ENCODE measurements around the gene HSD3B7. TPM values are rescaled to one million over a fixed set of nuclear protein-coding genes. Genes with fewer than 3 reads are reported as not detected.
"Not testable (repeated sequence)": the region's sequence is repeated elsewhere in the genome, so short reads cannot be mapped to it uniquely, and the experiment has no call there.

Gene HSD3B7
- 0.68 and 1.0 TPM in 2 replicates for total RNA-seq (2014; rRNA removed; shearing (Covaris generic))

- peak; percentile 51 for DNase-seq (ENCODE audit: low spot score)
Observed at GRCh38 chr16:30984669-30985400, at the start of gene HSD3B7. Gene HSD3B7 (plus strand): TSS chr16:30985207. CDS start chr16:30985659, 452 bp downstream.

DNA sequence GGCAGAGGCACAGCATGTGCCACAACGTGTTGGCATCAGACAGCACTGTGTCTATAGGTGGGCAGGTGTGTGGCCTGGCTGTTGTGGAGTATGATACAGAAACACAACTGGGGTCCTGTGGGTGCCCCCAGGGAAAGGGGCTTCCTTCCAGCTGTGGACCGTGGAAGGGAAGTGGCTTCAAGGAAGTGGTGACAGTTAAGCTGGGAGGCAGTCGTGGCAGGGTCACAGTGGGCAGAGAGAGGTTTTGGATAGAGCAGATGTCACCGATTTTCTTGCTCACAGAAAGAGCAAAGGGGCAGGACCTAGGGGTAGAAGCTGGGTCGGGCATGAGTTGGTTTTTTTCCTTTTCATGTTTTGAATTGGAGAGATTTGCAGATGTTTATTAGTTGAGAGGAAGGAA lies 47.3 kb upstream of the HSD3B7 start:
- no peak for DNase-seq (ENCODE audit: low spot score)

- DNase-seq (ENCODE audit: low spot score), result not testable (repeated sequence)
Observed at GRCh38 chr16:30939571-30939970, 45.4 kb upstream of the HSD3B7 start.

DNA sequence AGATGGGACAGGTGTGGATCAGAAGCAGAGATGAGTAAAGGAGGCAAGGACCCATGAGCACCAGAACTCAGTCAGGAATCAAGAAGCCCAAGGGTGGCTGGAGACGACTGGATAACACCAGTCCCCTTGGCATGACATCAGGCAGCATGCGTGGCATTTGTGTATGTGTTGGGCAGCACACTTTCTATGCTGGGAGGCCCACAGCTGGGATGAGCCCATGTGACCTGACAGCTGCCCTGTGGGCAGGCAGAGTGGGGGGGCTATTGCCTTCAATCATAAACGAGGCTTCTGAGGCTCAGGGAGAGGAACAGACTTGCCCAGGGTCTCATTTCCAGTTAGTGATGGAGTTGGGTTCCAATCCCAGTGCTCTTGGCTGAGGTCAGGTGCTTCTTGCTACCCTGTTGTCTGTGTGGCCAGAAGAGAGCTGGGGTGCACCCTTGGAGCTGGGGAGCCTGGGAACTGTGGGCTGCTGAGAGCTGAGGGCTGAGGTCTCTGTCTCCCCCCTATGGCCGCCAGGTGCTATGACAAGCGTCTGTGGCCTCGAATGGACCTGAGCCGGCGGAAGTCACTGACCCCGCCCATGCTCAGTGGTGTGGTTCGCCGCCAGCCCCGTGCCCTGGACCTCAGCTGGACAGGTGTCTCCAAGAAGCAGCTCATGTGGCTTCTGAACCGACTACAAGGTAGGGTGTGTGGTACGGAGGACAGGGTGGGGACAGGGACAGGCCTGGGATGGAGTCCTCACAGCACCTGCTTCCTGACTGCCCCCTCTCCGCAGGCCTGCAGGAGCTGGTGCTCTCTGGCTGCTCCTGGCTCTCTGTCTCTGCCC lies 43.2 kb upstream of the HSD3B7 start:
- DNase-seq (ENCODE audit: low spot score), result peak; percentile 70

DNA sequence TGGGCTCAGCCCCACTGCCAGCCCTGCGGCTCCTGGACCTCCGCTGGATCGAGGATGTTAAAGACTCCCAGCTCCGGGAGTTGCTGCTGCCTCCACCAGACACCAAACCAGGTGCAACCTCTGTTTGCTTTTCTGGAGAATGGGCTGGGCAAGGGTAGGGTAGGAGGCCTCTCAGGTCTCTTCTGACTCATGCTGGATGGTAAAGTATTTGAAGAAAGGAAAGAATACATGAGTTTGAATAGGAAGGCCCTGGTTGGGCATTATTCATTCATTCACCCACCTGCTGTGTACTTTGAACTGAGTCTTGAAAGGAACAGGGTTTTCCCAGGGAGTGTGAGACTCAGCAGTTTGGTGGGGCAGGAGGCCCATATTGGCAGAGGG lies 42.6 kb upstream of the HSD3B7 start:
- DNase-seq (ENCODE audit: low spot score), result no peak

DNA sequence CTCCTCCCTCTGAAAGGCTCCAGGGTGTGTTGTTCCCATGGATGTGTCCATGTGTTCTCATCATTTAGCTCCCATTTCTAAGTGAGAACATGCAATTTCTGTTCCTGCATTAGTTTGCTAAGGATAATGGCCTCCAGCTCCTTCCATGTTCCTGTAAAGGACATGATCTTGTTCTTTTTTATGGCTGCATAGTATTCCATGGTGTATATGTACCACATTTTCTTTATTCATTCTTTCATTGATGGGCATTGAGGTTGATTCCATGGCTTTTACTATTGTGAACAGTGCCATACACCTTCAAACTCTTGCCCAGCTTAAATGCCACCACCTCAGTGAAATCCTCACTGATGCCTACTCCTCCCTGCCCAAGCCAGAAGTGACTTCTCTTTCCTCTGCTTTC lies 40.7 kb upstream of the HSD3B7 start:
- DNase-seq (ENCODE audit: low spot score), result no peak

DNA sequence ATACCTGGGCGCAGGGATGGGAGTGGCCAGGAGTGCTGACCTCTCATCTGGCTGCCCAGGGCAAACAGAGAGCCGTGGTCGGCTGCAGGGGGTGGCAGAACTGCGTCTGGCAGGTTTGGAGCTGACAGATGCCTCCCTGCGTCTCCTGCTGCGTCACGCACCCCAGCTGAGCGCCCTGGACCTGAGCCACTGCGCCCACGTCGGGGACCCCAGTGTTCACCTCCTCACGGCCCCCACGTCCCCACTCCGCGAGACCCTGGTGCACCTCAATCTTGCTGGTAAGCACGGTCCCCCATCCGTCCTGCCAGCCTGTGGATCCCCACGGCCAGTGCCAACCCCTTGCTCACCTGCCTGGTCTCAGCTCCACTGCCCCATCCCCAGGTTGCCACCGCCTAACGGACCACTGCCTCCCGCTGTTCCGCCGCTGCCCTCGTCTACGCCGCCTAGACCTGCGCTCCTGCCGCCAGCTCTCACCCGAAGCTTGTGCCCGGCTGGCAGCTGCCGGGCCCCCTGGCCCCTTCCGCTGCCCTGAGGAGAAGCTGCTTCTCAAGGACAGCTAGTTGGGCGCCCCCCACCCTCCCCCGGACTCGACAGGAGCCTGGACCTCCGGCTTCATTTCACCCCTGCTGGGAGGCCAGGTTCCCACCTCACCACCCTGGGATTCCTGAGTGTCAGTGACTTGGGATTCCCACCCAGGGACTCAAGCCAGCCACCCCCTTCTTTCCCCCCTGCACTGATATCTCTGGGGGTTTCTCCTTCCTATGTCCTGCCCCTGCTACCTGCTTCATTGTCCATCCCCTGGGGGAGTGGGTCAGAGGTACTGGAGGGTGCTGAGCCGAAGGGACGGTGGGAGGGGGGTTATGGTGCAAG lies 38.1 kb upstream of the HSD3B7 start:
- no peak for DNase-seq (ENCODE audit: low spot score)

DNA sequence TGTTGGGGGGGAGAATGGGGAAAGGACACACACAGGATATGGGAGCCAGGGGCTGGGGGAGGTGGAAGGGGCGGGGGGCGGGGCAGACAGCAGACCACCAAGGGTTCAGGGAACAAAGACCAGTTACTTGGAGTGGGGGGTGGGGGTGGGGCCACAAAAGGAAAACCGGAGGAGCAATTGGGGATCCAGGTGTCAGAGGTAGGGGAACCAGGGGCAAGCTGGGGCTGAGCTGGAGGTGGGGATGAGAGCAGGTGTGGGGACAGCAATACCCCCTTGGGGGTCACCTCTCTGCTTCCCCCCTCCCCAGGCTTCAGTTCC lies 37.5 kb upstream of the HSD3B7 start:
- DNase-seq (ENCODE audit: low spot score), result no peak

DNA sequence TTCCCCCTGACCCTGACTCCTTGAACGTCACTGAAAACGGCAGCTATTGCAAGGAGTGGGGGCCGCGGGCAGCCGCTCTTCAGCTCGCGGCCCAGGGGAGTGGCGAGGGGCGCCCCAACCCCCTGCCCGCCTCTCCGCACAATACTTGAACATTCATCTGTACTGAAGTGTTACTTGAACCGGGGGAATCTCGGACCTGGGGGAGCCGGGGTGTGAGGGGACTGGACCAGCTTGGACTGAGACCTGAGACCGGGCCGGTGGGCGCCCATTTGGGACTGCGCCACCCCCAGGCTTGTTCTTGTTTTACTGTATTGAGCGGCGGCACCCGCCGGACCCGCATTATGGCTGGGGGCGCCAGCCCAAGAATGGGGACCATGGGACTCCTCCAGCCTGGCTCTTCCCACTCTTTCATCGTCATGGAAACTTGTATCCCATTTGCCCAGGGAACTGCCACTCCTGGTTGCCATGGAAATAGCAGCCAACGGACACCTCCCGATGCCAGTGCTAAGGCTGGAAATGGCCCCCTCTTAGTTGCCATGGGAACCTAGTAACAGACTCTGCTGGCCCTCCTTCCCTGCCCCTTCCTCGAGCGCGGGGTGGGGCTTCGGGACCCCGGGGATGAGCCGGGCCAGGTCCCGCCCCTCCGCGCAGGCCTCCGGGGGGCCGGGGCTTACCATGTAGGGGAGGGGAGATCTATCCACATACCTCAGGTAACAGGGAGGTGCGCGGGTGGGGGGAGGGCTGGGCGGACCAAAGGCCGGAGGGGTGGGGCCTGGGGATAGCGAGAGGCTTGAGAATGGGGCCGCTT lies 36.9 kb upstream of the HSD3B7 start:
- peak; percentile 91 for DNase-seq (ENCODE audit: low spot score)

DNA sequence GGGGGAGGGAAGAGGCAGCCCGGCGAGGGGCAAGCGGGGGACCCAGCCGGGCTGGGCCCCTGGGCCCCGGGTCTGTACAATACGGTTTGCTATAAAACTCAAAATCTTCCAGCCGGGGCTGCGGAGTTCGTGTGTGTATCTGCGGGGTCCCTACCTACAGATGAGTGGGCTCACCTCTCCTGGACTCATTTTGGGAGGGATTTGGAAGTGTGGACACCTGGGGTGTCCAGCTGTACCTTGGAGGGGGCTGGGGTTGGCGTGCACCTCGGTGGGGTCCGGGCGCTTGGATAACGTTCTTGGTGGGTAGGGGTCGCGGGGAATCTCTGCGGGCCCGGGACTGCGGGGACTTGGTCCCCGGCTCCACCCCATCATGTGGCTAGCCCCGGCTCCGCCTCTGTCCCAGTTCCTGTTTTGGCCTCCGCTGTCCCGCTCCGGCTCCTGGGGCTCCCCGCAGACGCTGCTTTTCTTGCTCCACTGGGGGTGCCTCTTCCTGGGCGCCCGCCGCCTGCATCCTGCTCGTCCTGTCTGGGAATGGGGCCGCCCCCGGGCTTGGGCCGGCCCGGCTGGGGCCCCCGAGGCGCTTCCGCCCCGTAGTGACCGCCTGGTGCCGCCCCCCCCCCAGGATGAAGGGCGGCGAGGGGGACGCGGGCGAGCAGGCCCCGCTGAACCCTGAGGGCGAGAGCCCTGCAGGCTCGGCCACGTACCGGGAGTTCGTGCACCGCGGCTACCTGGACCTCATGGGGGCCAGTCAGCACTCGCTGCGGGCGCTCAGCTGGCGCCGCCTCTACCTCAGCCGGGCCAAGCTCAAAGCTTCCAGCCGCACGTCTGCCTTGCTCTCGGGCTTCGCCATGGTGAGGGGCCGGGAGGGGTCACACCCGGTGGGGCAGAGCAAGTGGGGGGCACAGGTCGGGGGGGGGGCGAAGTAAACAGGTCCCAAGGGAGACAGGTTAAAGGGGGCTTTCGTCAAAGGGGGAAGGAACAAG lies 36.0 kb upstream of the HSD3B7 start, which contains the start of gene ORAI3:
ORAI3 (plus strand) TSS at position 402 of the 983 bp plus-strand sequence; CDS start at position 624, 222 bp downstream.
- peak; percentile 33 for DNase-seq (ENCODE audit: low spot score)

DNA sequence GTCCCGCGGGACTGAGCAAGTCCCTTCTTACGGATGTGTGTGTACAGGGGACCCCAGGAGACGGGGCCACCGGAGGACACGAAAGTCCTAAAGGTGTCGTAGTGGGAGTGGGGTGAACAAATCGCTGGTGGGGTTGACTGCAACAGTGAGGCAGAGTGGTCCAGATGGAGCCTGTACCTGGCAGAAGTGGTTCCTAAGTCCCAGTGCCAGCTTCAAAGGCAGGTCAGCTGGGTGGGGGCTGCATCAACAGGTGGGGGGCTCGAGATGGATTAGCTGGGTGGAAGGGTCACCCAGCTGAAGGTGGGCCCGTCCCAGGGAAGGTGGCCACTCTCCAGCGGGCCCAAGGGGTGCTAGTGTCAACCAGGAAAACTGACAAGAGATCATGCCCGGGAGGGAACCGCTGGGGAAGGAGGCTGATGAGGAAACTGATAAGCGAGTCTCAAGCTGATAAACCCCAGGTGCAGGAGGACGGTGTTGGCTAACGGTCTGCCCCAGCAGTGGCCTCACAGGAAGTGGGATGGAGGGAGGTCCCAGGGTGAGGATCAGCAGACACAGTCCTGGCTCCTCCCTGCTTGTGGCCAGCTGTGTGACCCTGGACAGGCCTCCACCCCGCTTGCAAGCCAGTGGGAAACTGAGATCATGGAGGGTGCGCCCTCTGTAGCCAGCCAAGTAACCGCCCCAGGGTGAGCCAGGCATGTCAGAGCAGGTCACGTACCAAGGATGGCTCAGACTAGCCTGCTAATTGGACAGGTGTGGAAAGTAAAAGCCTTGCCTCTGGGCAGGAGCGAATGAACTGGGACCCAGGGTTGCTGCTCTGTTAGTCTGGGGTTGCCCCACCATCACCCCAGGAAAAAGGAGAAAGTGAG lies 35.1 kb upstream of the HSD3B7 start:
- peak; percentile 70 for DNase-seq (ENCODE audit: low spot score)

- no peak for DNase-seq (ENCODE audit: low spot score)
Observed at GRCh38 chr16:30950516-30951065, 34.4 kb upstream of the HSD3B7 start.

DNA sequence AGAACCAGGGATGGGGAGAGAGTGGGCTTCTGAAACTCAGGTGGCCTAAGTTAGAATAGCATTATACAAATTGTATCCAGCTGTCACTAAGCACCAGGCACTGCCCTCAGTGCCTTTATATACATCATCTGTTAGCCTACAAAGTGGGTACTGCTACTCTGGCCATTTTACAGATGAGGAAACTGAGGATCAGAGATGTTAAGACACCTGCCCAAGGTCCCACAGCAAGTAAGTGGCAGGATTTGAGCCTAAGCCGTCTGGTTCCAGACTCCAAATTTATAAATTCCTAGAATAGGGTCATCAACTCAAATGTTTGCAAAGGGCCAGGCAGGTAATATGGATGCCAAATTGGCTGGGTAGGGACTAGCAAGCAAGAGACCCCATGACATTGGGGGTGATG lies 33.8 kb upstream of the HSD3B7 start:
- DNase-seq (ENCODE audit: low spot score), result no peak

- DNase-seq (ENCODE audit: low spot score), result no peak
Observed at GRCh38 chr16:30951750-30952149, 33.3 kb upstream of the HSD3B7 start.

- no peak for DNase-seq (ENCODE audit: low spot score)
Observed at GRCh38 chr16:30953111-30953510, 31.9 kb upstream of the HSD3B7 start.

- peak; percentile 44 for DNase-seq (ENCODE audit: low spot score)
Observed at GRCh38 chr16:30953511-30954124, 31.4 kb upstream of the HSD3B7 start.

DNA sequence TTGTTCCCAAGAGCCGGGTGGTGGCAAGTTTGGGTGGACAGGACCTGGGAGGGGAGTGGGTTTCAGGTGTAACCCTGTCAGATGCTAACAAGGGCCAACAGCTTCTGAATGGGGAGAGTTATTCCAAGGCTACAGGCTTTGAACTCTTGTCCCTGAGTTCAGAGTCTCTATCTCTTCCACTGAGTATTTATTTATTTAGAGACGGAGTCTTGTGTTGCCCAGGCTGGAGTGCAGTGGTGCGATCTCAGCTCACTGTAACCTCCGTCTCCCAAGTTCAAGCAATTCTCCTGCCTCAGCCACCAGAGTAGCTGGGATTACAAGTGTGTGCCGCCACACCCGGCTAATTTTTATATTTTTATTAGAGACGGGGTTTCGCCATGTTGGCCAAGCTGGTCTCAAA lies 30.0 kb upstream of the HSD3B7 start:
- no peak for DNase-seq (ENCODE audit: low spot score)

Data from H4 (cell line).